SK-N-SH (cell line): ENCODE data around the gene SLC2A14.

Source experiments
- EZH2phosphoT487 ChIP-seq: fragments of 200-600 bp; sonication (generic); IDR thresholded peaks from 2 replicates; pipeline ENCODE4 v1.6.1; 2017; ENCODE audit warnings: low read depth, mixed run types, mild to moderate bottlenecking, antibody characterized with exemption, moderate library complexity, borderline replicate concordance
- NRF1 ChIP-seq: IDR thresholded peaks from 2 replicates; pipeline ENCODE4 v1.6.1; 2012; ENCODE audit warnings: low read depth, mild to moderate bottlenecking, low read length
- POLR2AphosphoS5 ChIP-seq: IDR thresholded peaks from 2 replicates; pipeline ENCODE4 v1.6.1; 2012; ENCODE audit warnings: low read depth, low read length
- RXRA ChIP-seq: IDR thresholded peaks from 2 replicates; pipeline ENCODE4 v1.4.0; 2012; ENCODE audit warnings: low read depth, mild to moderate bottlenecking, borderline replicate concordance
- SIN3A ChIP-seq: IDR thresholded peaks from 2 replicates; pipeline ENCODE4 v1.6.1; 2012; ENCODE audit warnings: low read depth, mild to moderate bottlenecking, low read length, moderate library complexity, borderline replicate concordance
- YY1 ChIP-seq: IDR thresholded peaks from 2 replicates; pipeline ENCODE4 v1.4.0; 2012; ENCODE audit warnings: low read depth, mild to moderate bottlenecking
- TF ChIP-seq, protein P1 (sequence below): fragments of 200-600 bp; sonication (generic); IDR thresholded peaks from 2 replicates; pipeline ENCODE4 v1.6.1; 2017; ENCODE audit warnings: antibody characterized with exemption, mild to moderate bottlenecking, moderate library complexity

DNA sequence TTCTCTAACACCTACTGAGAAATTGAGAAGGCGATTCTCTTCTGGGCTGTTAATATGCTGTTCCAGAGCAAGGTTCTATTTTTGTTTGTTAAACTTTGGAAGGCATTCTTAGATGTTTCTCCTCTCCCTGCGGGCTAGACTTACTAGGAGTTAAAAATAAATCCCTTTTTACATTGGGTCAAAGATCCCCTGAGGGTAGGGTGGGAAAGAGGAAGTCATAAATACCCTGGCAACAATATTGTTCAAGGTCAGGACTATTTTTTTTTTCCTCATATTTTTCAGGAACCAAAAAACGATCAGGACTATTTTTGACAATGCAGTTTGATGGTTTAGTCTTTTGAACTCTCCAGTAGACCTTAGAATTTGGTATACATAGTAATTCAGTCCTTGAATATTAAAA, 12.0 kb upstream of the SLC2A14 start:
- TF ChIP-seq RXRA (no peak), POLR2AphosphoS5 (no peak), EZH2phosphoT487 (no peak), YY1 (no peak), NRF1 (no peak), SIN3A (no peak)
- TF ChIP-seq, protein P1, sequence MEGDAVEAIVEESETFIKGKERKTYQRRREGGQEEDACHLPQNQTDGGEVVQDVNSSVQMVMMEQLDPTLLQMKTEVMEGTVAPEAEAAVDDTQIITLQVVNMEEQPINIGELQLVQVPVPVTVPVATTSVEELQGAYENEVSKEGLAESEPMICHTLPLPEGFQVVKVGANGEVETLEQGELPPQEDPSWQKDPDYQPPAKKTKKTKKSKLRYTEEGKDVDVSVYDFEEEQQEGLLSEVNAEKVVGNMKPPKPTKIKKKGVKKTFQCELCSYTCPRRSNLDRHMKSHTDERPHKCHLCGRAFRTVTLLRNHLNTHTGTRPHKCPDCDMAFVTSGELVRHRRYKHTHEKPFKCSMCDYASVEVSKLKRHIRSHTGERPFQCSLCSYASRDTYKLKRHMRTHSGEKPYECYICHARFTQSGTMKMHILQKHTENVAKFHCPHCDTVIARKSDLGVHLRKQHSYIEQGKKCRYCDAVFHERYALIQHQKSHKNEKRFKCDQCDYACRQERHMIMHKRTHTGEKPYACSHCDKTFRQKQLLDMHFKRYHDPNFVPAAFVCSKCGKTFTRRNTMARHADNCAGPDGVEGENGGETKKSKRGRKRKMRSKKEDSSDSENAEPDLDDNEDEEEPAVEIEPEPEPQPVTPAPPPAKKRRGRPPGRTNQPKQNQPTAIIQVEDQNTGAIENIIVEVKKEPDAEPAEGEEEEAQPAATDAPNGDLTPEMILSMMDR, result no peak
